Hepatic stellate cell (primary cell): ENCODE results near the gene KRTAP10-2.
"Not testable (repeated sequence)": the region's sequence is repeated elsewhere in the genome, so short reads cannot be mapped to it uniquely, and the experiment has no call there.

Source experiments
- DNase-seq: peaks from one replicate; pipeline ENCODE4 v3.0.0; 2011; ENCODE audit warnings: low spot score

Gene KRTAP10-2

GRCh38 chr21:44551340-44551961, at the start of gene KRTAP10-2:
TSS of gene KRTAP10-2 (minus strand) at chr21:44551505. CDS start at chr21:44551458, 47 bp downstream.
- no peak for DNase-seq

DNA sequence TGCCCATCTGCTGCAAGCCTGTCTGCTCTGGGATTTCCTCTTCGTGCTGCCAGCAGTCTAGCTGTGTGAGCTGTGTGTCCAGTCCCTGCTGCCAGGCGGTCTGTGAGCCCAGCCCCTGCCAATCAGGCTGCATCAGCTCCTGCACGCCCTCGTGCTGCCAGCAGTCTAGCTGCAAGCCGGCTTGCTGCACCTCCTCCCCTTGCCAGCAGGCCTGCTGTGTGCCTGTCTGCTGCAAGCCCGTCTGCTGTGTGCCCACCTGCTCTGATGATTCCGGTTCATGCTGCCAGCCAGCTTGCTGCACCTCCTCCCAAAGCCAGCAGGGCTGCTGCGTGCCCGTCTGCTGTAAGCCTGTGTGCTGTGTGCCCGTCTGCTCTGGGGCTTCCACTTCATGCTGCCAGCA, 49.8 kb upstream of the KRTAP10-2 start:
- DNase-seq: not testable (repeated sequence)

GRCh38 chr21:44600118-44600978, 49.0 kb upstream of the KRTAP10-2 start, which contains the start of gene KRTAP10-7:
TSS of gene KRTAP10-7 (plus strand) at chr21:44600597. CDS start at chr21:44600622, 25 bp downstream.
- not testable (repeated sequence) for DNase-seq

DNA sequence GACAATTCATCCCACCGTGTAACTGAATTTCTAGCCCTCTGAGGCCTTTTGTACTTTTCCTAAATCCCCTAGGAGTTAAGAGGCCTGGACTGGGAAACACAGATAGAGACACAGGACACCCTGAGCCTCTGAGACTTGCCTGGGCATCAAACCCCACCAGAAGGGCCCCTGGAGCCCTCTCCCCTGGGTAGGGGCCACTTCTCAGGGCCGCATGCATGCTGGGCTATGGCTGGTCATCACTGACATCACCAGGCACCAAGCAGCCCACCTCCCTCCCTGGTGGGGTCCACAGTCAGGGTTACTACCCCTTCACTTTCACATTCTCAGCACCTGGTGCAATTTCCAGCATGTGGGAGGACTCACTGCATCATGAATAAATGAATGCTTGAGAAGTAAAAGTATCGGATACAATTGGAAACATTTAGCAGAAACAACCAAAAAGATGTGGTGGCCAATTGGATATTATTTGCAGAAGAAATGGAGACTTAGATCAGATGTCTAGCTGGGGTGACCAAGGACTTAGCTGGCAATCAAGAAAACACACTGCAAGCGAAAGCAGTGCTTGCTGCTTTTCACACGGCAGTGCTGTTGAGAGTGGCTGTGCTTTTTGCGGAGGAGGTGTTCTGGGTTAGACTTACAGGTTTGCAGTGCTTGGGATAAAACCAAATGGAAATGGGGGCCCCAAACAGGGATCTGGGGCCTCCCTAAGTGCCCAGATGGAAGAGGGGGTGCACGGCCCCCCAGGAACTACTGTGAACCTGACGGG, 48.1 kb upstream of the KRTAP10-2 start:
- DNase-seq: no peak

GRCh38 chr21:44598061-44598460, 46.8 kb upstream of the KRTAP10-2 start:
- no peak for DNase-seq

DNA sequence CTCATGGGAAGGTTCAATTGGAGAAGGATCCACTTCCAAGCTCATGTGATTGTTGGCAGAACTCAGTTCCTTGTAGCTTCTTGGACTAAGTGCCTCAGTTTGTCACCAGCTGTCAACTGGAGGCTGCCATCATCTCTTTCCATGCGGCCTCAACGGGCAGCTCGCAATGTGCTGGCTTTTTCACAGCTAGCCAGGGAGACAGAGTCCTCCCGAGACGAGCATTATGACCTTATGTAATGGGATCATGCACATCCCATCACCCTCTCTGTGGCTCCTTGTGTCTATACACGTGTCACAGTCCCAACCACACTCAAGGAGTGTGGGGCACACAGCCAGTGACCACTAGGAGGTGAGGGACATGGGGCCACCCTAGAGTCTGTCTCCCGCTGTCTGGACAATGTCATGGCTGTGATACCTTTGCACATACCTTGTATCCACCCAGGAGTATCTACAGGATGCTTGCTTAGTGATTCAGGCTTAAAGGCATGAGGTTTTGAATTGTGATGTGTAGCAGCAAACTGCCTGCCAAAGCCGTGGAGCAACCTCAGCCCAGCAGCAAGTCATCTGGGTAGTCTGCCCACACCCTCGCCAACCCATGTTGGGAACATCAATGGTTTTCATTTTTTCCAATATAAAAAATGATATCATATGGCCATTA, 44.9 kb upstream of the KRTAP10-2 start:
- DNase-seq: no peak

- no peak for DNase-seq
Observed at GRCh38 chr21:44595524-44595923, 44.2 kb upstream of the KRTAP10-2 start.

- DNase-seq: no peak
Observed at GRCh38 chr21:44594406-44594916, 43.2 kb upstream of the KRTAP10-2 start.

DNA sequence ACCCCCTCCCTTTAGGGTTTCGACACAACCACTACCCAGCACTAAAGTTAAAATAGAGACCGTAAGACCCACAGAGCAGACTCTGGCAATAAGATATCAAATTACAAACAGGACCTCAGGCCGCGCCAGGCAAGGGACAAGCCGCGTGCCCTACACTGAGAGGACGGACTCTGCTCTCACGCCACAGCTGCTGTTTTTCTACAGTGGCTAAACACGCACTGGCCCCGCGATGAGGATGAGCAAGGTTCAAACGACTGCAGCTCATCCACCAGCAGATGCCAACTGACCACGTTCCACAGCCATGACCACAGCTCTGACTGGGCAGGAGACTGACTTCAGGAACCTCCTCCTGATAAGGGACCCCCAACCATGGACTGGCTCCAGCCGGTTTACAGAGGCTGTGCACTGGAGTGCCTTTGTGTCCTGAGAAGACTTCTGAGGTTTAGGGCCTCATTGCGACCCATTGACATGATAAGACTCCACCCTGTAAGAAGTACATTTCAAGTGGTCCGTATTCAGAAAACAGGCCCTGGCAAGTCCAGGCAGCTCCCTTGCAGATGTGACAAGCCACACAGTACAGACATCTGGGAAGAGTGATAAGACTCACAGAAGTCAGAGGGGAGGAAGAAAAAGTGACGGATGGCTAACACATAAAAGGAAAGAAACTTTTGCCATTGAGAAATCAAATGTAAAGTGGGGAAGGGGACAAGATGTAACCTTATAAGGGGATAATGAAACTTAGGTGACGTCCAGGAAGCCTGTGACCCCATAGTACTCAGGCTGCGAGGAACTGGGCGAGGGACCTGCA, 42.5 kb upstream of the KRTAP10-2 start:
- no peak for DNase-seq

DNA sequence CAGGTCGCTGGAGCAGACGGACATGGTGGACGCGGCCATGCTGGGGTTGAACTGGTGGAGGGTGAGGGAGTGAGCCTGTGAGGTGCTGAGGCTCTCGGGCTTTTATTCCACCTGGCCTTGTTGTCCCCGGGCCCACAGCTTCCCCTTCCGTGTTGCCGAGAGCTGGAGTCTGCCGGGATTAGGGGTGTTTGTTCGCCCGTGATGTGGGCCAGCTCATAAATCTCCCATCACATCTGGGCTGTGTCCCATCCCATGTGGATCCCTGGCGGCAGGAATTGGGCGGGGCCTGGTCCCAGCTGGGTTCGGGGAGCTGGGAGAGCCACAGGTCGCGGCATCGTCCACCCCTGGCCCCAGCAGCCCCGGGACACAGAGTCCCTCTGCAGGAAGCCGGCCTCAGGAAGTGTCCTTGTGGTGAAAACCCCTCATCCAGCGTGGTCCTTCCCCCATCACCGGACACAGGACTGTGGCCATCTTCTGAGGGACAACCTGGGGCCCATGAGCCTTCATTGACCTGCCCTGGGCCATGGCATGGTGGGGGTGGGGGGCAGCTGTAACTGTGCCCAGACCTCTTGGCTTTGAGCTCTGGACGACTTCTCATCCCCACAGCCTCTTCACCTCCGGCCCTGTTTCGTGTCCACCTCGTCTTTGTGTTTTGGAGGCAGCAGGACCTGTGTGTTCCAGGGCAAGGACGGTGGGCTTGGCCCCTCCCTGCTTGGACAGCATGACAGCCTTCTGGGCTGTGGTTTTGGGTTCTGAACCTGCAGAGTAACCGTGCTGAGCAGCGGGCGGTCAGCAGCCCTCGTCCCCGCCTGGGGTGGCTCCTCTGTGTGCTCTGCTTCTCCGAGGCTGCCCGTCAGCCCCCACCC, 41.4 kb upstream of the KRTAP10-2 start, which contains the start of gene KRTAP10-6:
KRTAP10-6 (minus strand) TSS at position 60 of the 866 bp plus-strand sequence; CDS start at position 39, 21 bp downstream.
- DNase-seq: no peak

DNA sequence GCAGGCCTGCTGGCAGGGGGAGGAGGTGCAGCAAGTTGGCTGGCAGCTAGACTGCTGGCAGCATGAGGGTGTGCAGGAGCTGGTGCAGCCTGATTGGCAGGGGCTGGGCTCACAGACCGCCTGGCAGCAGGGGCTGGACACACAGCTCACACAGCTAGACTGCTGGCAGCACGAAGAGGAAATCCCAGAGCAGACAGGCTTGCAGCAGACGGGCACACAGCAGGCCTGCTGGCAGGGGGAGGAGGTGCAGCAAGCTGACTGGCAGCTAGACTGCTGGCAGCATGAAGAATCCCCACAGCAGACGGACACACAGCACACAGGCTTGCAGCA, 40.5 kb upstream of the KRTAP10-2 start:
- DNase-seq: not testable (repeated sequence)

- not testable (repeated sequence) for DNase-seq
Observed at GRCh38 chr21:44590897-44591800, 39.8 kb upstream of the KRTAP10-2 start.

- DNase-seq: no peak
Observed at GRCh38 chr21:44590311-44590721, 39.0 kb upstream of the KRTAP10-2 start.

- DNase-seq: no peak
Observed at GRCh38 chr21:44589586-44590305, 38.4 kb upstream of the KRTAP10-2 start.

DNA sequence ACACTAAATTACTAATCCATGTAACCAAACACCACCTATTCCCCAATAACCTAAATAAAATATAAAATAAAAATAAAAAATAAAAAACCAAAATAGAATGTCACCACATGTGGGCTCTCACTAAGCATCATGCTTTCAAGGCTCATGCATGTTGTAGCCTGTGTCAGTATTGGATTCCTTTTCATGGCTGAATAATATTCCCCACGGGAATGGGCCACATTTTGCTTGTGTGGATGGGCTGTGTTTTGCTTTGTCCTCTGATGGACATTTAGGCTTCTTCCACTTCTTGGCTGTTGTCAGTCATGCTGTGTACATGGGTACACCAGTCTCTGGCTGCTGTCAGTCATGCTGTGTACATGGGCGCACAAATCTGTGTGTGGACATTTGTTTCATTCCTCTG, 37.8 kb upstream of the KRTAP10-2 start:
- DNase-seq: no peak

DNA sequence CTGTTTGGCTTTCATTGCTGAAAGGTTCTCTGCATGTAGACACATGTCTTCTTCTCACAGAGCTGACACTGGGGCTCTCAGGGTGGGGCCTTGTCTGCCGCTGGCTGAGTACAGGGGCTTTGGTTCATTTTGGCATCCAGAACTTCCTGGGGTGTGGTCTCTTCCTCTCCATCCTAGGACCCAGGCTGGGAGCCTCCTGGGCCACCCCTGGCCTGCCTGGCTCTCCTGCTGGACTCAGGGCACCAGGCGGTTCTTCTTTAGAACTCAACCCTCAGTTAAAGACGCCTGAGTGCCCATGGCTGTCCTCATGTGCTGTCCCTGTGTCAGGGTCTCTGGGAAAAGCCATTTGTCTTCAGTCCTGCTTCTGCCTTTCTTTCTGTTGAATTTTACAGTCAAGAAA, 34.6 kb upstream of the KRTAP10-2 start:
- no peak for DNase-seq

DNA sequence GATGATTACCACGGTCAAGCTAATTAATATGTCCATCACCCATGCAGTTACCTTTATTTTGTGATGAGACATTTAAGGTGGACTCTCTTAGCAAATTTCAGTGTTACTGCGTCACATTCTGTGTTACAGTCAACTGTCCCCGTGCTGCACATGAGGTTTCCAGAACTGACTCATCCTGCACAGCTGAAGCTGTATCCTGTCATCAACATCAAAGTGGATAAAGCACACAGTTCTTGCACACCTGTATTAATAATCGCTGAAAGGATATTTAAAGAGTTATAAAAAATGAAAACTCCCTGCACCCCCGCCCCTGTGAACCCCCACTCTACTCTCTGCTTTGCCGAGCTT, 32.5 kb upstream of the KRTAP10-2 start:
- DNase-seq: no peak

- DNase-seq: no peak
Observed at GRCh38 chr21:44583089-44583799, 31.9 kb upstream of the KRTAP10-2 start.
